GM12892 (cell line): Measurements from ENCODE around the gene HS3ST5.

ENCODE experiments used
- POLR2AphosphoS5 ChIP-seq: IDR thresholded peaks from 2 replicates; pipeline ENCODE4 v1.6.1; 2011; ENCODE audit warnings: low read depth, low read length, control low read depth
- TAF1 ChIP-seq: IDR thresholded peaks from 2 replicates; pipeline ENCODE4 v1.6.1; 2011; ENCODE audit warnings: low read depth, mild to moderate bottlenecking, control low read depth, low read length, borderline replicate concordance

DNA sequence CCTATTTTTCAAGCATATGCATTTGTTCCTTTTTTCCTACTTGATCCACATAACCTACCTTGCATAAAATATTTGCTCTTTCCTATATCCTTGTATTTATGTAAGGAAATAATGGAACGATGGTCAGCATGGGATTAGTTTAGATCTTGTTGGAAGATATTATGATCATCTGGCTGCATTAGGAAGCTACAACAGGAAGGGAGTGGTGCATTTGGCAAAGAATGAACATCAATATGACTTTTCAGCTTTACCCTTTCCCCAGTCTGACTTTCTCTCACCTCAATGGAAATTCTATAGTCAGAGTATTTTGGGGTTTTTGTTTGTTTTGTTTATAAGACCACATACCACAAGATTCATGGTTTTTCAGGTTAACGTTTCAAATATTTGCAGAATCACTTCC lies 66.0 kb downstream of the HS3ST5 start:
- TF ChIP-seq TAF1 (no peak), POLR2AphosphoS5 (no peak)
